Kidney capillary endothelial cell (primary cell): Measurements from ENCODE around the gene MLF2.

Experiments
- DNase-seq: peaks from one replicate; pipeline ENCODE4 v3.0.0-alpha.2; 2018; ENCODE audit warnings: low spot score

MLF2 gene

DNA sequence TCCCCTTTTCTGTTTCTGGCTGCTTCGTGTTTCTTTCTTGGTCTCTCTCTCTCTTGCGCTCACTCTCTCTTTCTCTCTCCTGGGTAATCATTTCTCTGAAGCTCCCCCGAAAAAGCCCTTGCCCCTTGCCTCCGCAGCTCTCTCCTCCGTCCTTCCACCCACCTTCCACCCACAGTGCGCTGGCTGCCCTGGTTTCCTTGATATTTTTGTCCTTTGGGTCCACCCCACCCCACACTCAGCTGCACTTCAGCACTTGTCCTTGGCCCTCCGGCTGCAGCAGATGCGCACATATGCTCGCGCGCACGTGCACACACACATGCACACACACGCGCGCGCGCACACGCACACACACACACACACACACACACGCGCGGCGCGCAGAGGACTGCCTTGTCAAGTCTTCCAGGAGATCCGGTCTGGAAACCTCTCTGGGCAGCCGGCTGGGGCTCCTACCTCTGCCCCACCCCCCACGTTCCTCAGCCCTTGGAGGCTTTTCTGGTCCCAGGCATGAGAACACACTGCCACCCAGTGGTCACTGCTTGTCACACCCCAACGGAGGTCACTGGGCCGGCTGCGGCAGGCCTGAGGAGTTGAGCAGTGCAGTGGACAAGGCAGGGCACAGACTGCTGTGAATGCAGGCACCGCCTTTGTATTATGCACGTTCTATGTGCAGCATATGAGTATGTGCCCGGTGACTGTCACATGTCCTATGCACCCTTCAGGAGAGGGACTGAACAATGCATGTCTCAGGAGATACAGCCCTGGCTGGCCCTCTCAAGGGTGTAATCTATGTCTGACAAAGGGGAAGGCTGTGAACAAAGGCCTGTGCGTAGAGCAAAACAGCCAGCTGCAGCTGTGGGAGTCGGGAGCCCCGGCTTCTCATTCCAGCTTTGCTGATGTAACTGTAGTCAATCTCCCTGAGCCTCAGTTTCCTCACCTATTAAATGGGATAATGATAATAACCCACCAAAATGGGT is 25.9 kb upstream of the MLF2 start:
- peak; percentile 90 for DNase-seq

DNA sequence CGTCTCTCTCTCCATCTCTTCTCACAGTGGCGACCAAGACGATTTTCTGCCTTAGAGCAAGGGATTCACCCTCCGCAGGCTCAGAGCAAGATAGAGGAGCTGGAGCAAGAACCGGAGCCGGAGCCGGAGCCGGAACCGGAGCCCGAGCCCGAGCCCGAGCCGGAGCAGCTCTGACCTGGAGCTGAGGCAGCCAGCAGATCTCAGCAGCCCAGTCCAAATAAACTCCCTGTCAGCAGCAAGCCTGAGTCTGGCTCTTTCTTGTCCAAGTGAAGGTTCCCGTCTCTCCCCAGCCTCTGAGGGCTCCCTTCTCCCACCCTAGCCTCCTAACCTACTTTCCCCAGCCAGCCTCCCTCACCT is 25.3 kb upstream of the MLF2 start:
- no peak for DNase-seq

DNA sequence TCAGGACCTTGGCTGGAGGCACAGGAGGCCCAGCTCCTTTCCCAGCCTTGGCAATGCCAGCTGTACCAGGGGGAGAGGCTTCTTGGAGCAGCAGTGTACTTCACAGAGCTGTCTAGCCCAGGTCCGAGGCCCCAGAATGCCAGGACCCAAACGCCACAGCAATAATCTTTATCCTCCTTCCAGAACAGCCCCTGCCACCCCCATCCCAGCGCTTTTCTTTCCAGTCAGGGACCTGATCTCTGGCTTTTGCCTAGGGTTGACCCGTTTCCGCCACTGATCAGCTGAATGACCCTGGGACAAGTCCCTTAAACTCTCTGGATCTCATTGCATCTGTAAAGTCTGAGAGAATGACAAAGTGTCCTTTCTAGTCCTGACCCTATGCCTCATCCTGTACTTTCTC is 24.4 kb upstream of the MLF2 start:
- no peak for DNase-seq

DNA sequence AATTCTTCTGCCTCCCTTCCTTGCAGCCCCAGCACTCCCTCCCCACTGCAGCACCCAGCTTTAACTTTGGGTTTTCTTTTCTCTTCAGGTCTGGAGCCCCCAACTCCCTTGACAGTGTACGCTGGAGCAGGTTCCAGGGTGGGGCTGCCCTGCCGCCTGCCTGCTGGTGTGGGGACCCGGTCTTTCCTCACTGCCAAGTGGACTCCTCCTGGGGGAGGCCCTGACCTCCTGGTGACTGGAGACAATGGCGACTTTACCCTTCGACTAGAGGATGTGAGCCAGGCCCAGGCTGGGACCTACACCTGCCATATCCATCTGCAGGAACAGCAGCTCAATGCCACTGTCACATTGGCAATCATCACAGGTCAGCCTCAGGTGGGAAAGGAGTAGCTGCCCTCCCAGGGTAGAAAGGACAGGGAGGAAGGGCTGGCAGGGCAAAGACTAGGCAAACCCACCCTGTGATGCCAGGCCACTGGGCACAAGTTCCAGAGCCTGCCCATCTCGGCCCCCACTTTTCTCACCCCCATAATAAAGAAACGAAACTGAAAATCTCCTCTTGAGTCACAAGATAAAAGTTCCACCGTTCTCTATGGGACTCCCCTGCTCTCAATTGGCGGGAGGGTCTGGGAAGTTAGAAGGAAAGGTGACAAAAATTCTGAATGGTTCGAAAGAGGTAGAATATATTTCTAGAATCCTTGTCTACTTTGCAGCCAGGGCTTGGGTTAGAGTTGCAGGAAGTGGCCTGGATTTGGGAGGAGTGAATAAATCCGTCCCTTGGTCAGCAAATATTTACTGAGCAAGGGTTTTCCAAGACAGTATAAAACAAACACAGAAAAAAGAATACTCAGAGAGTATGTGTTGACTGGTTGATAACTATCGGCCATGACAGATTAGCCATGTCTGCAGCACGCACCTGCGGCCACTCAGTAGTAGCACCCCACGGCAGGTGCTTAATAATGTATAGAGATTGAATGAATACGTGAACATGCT is 22.5 kb upstream of the MLF2 start:
- DNase-seq = no peak

DNA sequence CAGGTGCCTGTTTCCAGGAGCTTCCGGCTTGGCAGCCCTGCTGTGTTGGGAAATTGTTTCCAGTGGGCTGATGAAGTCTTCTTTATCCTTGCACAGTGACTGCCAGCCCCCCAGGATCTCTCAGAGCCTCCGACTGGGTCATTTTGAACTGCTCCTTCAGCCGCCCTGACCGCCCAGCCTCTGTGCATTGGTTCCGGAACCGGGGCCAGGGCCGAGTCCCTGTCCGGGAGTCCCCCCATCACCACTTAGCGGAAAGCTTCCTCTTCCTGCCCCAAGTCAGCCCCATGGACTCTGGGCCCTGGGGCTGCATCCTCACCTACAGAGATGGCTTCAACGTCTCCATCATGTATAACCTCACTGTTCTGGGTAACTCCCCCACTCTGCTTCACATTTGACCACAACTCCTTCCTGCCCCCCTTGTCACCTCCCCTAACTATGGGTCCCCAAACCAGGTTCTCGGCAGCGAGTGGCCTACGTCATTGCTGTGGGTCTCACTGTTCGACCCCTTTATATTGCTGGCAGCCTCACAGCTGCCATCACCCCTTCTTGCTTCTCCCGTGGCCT is 21.6 kb upstream of the MLF2 start:
- no peak for DNase-seq

DNA sequence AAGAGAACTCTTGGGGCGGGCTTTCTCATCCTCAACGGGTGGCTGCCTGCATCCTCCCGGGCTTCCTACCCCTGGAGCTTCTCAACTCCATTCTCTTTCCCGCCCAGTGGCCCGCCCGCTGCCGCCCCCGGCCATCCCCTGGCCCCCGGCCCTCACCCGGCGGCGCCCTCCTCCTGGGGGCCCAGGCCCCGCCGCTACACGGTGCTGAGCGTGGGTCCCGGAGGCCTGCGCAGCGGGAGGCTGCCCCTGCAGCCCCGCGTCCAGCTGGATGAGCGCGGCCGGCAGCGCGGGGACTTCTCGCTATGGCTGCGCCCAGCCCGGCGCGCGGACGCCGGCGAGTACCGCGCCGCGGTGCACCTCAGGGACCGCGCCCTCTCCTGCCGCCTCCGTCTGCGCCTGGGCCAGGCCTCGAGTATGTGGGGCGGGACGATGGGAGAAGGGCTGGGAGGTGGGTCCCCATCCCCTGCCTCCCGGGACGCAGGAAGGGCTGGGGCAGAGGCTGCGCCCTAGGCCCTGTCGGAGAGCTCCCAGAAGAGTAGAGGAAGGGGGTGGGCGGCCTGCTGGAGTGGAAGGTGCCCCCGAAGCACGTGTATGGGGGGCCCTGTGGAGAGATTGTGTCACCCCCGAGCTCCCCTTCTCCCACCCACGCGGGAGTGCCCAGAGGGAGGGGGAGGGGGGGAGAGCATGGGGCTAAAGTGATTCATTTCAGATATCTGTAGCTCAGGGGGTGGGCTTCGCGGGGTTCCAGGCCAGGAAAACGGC is 20.8 kb upstream of the MLF2 start:
- no peak for DNase-seq

DNA sequence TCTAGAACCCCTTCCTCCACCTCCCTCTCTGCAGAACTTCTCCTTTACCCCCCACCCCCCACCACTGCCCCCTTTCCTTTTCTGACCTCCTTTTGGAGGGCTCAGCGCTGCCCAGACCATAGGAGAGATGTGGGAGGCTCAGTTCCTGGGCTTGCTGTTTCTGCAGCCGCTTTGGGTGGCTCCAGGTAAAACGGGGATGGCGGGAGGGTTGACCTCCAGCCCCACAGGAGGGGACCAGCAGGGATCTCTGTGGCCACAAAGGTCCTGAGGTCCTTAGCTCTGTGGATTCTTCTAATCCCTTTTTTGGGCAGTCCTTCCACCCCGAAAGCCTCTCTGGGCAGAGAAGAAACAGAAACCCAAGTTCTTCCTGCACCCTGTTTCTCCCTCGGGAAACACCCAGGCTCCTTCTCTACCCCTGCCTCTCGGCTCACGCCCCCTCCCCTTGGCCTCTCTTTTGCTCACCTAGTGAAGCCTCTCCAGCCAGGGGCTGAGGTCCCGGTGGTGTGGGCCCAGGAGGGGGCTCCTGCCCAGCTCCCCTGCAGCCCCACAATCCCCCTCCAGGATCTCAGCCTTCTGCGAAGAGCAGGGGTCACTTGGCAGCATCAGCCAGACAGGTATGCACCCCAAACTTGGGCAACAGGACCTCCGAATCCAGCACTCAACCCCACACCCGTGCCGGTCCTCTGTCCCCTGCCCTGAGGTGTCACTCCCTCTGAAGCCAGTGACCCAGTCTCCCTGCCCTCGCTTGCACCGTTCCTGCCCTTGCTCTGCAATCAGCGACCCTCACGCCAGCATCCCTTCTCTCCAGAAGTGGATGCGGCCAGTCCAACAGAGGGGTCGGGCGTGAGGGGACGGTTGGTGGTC is 20.0 kb upstream of the MLF2 start:
- DNase-seq = no peak

DNA sequence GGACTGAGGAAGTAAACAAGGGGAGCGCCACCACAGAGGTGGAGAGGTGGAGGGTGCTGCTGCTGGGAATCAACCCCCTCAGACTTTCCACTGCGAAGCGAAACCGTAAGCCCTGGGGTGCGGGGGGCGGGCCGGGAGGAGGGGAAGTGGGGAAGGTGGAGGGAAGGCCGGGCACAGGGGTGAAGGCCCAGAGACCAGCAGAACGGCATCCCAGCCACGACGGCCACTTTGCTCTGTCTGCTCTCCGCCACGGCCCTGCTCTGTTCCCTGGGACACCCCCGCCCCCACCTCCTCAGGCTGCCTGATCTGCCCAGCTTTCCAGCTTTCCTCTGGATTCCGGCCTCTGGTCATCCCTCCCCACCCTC is 19.4 kb upstream of the MLF2 start, which contains the start of gene LAG3:
LAG3 (plus strand) TSS at position 190 of the 365 bp plus-strand sequence. CDS start 333 bp downstream, outside the sequence.
- DNase-seq = no peak

DNA sequence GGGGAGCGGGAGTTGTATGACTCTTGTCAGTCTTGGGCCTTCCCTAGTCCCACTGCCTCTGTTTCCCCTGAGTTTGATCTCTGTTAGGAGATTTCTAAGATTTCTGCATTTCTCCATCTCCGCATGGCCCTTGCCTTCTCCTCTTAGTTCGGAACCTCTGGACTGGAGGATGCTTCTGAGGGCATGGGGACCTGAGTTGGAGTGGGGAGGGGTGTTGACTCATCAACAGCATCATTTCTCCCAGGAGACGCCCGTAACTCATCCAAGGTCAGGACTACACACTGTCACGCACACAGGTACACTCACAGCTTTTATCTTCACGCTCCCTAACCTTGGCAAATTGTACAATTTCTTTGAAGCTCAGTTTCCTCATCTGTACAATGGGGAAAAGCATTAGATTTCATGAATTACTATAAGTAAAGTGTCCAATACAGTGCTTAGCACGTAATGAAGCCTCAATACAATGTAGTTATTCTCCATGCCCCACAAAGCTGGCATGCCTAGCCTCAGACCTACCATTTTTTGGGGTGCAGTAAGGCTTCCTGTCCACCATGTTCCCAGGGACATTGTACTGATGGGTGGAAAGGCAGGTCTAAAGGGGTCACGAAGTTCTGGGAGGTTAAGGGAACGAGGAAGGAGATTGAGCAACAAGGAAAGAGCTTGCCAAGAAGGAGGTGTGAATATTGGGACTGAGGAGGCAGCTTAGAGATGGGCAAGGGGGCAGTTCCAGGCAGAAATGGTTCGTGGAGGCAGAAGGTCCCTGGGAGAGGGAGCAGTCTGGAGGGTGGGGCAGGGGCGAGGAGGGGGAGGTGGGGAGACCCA is 18.8 kb upstream of the MLF2 start:
- no peak for DNase-seq

DNA sequence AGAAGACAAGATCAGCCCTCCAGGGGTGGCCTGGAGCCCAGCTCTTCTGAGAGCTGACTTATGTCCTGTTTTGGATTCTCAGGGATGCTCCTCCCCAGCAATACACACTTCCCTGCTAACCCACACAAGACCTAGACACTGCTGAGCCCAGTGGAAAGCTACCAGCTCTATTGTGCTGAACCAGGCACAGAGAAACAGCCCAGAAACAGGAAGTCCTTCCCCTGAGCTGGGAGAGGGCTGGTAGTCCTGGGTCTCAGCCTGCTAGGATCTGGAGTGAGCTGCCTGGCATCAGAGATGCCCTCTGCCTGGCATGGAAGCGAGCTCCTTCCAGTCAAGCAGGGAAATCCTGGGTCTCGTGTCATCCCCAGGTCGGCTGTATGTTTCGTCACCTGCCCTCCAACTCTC is 18.2 kb upstream of the MLF2 start:
- DNase-seq = no peak

DNA sequence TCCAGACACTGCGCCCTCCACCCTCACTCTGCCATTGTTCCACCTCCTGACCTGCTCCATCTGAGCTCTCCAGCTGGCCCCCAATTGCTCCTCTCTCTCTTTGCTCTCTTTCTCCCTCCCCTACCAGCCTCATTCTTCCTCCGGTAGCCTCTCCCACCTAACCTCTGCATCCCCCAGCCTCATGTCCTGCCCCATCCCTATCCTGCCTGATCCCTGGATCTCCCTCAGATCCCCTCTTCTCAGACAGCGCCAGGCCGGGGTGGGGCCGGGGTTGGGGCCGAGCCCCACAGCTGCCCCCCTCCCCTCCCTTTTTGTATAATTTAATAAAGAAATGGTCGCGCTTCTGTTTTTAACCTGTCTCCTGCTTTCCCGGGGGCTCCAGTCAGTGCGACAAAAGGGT is 17.7 kb upstream of the MLF2 start:
- DNase-seq = no peak

DNA sequence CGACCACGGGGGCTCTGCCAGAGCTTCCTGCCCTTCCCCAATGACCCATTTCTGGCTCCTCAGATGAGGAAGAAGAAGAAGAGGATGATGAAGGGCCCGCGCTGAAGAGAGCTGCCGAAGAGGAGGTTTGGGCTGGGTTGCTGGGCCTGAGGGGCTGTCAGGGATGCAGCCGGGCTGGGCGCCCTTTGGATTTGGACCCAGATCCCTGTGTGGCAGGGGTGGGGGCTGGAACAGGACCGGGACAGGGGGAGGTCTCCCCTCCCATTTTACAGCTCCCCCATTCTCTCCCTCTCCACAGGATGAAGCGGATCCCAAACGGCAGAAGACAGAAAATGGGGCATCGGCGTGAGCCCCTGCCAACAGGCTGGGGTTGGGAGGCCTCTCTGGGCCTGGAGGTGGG is 17.2 kb upstream of the MLF2 start:
- DNase-seq = no peak

DNA sequence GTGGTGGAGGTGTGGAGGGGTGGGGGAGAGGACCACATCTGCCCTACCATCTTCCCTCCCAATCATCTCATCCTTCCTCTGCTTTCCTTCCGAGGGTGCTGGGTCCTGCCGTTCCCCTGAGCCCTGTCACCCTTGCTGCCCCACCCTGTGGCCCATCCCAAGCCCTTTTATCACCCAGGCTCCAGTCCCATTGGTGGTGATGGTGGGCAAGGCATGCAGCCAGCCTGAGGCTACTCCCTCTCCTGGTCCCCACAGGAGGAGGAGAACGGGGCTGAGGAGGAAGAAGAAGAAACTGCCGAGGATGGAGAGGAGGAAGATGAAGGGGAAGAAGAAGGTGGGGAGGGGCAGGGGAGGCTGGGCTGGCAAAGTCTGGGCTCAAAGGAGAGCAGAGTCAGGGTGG is 16.7 kb upstream of the MLF2 start:
- no peak for DNase-seq

DNA sequence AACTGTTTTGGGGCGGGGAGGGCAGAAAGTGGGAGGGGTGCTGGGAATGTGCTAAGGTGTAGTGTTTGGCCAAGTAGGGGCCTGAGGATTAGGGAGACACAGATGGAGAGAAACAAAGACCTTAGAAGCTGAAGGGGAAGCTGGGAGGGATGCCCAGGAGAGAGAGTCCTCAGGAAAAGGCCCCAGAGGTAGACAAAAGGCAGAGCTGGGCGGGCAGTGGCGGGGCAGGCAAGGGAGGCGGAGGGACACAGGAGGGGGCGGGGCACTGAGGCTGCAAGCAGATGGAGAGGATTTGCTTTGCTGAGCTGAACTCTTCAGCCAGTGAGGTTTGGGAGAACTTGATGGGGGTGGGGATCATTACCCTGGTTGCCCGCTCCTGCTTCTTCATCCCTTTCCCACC is 16.0 kb upstream of the MLF2 start:
- no peak for DNase-seq

DNA sequence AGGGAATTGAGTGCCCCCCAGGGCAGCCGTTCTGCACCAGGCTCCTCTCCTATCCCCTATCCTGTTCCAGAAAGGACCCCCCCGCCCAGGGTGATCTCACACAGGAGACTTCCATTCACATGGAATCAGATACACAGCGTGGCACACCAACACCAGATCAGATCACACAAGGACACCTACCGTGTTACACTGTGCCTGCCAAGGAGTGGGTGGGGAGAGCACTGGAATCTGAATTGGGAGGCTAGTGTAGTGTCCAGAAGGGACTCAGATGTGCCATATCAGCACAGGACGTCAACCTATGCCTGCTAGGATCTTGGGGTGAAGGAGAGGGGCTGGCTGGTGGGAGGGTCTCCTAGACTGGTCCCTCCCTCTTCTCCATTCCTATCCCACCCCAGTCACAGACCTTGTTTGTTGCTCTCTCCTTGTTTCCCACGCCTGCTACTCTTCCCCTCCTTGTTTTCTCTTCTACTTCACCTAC is 15.5 kb upstream of the MLF2 start:
- no peak for DNase-seq

DNA sequence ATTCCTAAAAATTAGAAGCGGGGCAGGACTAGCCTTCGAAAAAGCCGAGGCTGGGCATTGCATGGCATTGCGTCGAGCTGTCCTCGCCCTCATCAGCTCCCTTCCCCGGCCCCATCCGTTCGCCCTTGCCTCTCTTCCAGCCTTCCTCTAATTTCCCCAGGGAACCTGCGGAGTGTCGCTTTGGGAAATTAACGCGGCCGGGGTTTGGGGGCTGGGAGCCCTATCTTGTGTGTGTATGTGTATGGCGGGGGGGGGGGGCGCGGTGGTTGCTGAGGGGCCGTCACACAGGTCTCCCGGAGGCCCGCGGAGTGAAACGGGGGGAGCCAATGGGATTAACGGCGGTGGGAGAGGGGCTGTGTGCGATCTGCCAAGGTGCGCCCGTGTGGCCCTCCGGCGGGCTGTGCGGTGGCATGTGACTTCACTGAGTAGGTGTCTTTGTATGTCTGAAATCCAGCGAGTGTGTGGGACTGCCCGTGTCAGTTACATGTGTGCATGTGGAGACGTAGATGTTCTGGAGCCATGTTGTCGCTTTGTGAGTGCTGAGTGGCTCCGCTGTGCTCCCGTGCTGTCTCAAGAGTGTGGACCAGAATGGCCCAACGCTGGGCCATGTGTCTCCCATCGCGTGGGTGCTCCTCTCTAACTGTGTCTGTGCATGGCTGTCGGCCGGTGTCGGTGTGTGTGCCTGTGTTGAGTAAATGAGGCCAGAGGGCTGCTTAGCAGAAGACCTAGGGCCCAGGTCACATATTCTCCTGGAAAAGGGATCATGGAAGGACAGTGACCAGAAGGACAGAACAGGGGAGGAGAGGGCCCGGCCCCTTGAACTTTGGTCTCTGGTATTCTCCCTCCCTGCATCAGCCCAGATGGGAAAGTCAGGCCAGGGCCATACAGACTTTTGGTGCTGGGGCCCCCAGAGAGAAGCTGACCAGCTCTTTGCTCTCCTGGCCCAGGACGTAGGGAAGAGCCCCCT is 14.7 kb upstream of the MLF2 start:
- DNase-seq = no peak

DNA sequence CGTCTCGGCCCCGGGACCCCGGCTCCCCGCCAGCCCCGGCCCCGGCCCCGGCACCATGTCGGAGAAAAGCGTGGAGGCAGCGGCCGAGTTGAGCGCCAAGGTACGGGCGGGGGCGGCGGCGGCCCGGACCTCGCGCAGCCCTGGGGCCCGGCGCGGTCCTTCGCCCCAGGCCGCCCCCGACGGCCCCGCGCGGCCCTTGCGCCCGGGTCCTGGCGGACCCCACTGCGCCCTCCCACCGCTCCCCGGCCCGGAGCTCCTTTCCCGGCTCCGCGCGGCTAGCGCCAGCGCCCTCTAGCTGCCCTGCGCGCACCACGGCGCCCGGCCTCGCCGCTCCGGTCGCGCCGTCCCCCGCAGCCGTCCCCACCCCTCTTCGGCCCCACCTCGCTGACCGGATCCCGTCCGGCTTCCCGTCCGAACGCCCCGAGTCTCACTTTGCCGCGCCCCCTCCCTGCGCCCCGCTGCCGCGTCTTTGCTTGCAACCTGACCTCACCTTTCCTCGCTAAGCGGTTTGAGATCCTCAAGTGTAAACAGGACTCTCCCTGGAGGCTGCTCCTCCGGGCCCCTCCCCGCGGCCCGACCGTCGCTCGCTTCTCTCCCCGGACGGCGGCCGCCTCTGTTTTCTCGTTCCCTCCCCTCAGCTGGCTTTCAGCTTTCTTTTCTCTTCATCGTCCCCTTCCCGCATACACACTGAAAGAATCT is 13.9 kb upstream of the MLF2 start:
- no peak for DNase-seq
